GM12891 (cell line): ENCODE results near the gene COL18A1.

Experiments used
- POLR2A ChIP-seq: IDR thresholded peaks from 2 replicates; pipeline ENCODE4 v1.6.1; 2011; ENCODE audit warnings: low read depth, low read length, control low read depth
- POLR2AphosphoS5 ChIP-seq: IDR thresholded peaks from 2 replicates; pipeline ENCODE4 v1.6.1; 2011; ENCODE audit warnings: low read depth, low read length, control low read depth
- SPI1 ChIP-seq: IDR thresholded peaks from 2 replicates; pipeline ENCODE4 v1.6.1; 2011; ENCODE audit warnings: low read depth, low read length, control low read depth
- TAF1 ChIP-seq: IDR thresholded peaks from 2 replicates; pipeline ENCODE4 v1.6.1; 2011; ENCODE audit warnings: low read depth, low read length, control low read depth

- TF ChIP-seq TAF1 (no peak), POLR2AphosphoS5 (no peak), POLR2A (no peak), SPI1 (no peak)
These were observed 47.8 kb downstream of the COL18A1 start for GRCh38 chr21:45452696-45453307.
